LNCaP clone FGC (cell line): ENCODE measurements around the gene CHRND.

ENCODE experiments used
- DNase-seq: peaks from one replicate; pipeline ENCODE4 v3.0.0-alpha.2; 2011; ENCODE audit warnings: low read depth
- H3K4me3 ChIP-seq: 2 replicates; pipeline ENCODE4 v1.5.1; 2011; ENCODE audit warnings: mild to moderate bottlenecking, low read depth, low read length, control low read depth
- TF ChIP-seq, protein P1 (sequence below): IDR thresholded peaks from 2 replicates; pipeline ENCODE4 v1.5.1; 2012; ENCODE audit warnings: mild to moderate bottlenecking; ENCODE audit not compliant: control insufficient read depth, insufficient read depth; ENCODE audit errors: extremely low read depth

CHRND gene

GRCh38 chr2:232484628-232485347 is 41.2 kb upstream of the CHRND start:
- H3K4me3 ChIP-seq = no peak overlapping the region
- no peak for DNase-seq

GRCh38 chr2:232485348-232485756 is 40.6 kb upstream of the CHRND start:
- TF ChIP-seq, protein P1, sequence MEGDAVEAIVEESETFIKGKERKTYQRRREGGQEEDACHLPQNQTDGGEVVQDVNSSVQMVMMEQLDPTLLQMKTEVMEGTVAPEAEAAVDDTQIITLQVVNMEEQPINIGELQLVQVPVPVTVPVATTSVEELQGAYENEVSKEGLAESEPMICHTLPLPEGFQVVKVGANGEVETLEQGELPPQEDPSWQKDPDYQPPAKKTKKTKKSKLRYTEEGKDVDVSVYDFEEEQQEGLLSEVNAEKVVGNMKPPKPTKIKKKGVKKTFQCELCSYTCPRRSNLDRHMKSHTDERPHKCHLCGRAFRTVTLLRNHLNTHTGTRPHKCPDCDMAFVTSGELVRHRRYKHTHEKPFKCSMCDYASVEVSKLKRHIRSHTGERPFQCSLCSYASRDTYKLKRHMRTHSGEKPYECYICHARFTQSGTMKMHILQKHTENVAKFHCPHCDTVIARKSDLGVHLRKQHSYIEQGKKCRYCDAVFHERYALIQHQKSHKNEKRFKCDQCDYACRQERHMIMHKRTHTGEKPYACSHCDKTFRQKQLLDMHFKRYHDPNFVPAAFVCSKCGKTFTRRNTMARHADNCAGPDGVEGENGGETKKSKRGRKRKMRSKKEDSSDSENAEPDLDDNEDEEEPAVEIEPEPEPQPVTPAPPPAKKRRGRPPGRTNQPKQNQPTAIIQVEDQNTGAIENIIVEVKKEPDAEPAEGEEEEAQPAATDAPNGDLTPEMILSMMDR = no peak
- no peak for DNase-seq
- H3K4me3 ChIP-seq = no peak overlapping the region

More at GRCh38 chr2:232484628-232485347, 41.2 kb upstream of the CHRND start:
- TF ChIP-seq, protein P1 = no peak

DNA sequence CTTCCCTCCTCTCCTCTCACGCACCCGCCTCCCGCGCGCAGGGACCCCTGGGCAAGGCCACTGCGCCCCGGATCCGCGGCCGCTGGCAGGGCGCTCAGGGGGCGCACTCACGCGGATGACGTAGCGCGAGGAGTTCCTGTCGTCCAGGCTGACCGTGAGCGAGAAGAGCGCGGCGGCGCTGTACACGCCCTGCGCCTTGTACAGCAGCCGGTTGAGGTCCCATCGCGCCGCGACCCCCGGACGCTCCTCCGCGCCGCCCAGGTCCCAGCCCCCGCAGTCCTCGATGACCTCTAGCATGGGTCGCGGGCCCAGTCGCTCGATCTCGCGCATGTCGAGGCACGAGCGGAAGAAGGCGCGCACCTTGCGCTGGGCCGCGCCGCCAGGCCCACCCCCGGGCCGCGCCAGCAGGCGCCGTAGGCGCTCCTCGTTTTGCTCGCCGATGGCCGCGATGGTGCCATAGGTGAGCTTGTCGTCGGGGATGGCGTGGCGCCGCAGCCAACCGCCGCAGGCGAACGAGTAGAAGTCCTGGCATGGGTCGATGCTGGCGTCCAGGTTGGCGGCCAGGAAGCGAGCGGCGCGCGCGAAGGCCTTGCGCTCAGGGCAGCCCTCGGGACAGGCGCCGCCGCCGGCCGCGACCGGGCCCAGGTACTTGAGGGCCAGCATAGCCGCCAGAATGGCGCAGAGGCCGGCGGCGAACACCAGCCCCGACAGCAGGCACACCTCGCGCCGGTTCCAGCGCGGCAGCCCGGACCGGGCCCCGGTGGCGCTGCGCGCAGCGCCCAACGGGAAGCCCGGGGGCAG is 40.0 kb upstream of the CHRND start:
- DNase-seq = no peak
- TF ChIP-seq, protein P1 = no peak
- H3K4me3 ChIP-seq = no peak overlapping the region

DNA sequence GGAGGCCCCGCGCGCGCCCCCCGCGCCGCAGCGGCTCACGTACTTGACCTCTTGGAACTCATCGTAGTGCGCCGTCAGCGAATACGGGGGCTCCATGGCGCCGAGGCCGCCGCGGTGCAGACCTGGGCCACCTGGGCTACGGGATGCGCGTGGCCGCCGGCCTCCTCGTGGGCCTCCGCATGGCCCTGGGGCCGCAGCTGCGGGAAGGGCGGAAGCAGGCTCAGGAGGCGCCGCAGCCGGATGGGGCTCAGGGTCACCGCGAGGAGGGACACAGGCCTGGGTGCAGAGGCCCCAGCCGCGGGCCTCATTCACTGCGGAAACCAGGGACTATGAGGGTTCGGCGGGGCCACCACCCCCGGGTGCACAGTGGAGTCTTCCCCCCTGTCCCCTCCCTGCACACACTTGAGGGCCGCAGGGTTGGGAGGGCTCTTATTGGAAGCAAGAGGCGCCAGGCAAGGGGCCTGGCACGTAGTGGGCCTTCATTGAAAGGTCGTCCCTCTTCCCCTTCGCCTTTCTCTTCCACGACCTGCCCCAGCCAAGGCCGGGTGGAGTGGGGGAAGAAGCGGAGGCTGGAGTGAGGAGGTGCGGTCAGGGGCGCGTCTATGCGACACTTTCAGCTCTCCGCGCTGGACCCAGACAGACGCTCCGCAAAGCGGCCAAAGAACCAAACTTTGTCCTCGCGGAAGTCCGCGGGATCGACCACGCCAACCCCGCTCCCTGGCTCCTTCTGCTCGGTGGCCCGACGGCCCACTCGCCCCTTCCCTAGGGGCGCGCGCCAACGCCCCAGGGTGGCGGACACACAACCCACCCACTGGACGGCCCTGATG is 39.2 kb upstream of the CHRND start:
- TF ChIP-seq, protein P1 = no peak
- no peak overlapping the region for H3K4me3 ChIP-seq
- DNase-seq = no peak

DNA sequence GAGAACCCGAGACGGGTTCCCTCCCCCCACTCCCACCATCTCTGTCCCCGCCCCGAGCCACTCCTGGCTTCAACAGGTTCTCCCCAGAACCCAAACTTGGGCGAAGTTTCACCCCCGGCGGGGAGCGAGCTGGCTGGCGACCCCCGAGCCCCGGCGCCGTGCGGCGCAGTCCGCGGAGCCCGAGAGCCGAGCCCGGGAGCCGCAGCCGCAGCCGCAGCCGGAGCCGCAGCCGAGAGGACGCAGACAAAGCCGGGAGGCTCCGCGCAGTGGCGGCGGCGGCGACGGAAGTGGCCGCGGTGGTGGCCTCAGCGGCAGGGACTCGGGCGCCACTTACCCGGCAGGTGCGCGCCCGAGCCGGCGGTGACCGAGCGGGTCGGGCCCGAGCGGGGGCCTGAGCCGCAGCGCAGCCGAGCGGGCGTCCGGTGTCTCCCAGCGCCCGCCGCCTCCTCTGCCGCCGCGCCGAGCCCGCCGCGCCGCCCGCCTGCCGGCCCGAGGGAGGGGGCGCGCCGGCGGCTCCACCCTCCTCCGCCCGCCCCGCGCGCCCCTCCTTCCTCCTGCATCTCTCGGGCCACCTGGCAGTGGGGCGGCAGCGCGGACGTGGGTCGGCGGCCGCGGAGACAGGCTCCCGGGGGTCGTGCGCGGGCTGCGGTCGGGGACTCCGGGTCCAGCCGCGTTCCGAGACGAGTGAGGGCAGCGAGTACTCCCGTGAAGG is 38.4 kb upstream of the CHRND start, which contains the start of gene ECEL1:
ECEL1 (minus strand) TSS at position 450 of the 712 bp plus-strand sequence. CDS start 1,181 bp downstream, outside the sequence.
- TF ChIP-seq, protein P1 = no peak
- DNase-seq = no peak
- no peak within 1 kb of the TSS for H3K4me3 ChIP-seq

GRCh38 chr2:232488097-232488711 is 37.8 kb upstream of the CHRND start:
- H3K4me3 ChIP-seq = no peak overlapping the region
- no peak for DNase-seq
- TF ChIP-seq, protein P1 = no peak
